MCF 10A (cell line): ENCODE data around the gene TMEM63A. TPM values are rescaled to one million over a fixed set of nuclear protein-coding genes. Genes with fewer than 3 reads are reported as not detected.

Experiments
- BruUV-seq: library from RNA; stranded (reverse); fragments of 400-500 nt; replicated peaks from 2 replicates; lab custom pipeline; 2021; lab: Mats Ljungman, UMichigan
- CTCF ChIA-PET: fragments of 300-600 bp; sonication (Branson Sonifier 250); formaldehyde crosslinking; extraction: SDS; loops from one replicate; lab custom pipeline; 2021; ENCODE audit warnings: antibody characterized with exemption, inconsistent platforms; lab: Yijun Ruan, JAX
- POLR2A ChIA-PET: fragments of 300-600, 350-650 bp; sonication (Branson Sonifier 250); formaldehyde crosslinking; extraction: SDS; loops from one replicate; lab custom pipeline; 2020; ENCODE audit warnings: antibody characterized with exemption, inconsistent platforms; lab: Yijun Ruan, JAX
- DNase-seq: peaks from one replicate; pipeline ENCODE4 v3.0.0-alpha.2; 2018; ENCODE audit not compliant: unreplicated experiment
- H3K27ac Mint-ChIP-seq: one replicate; pipeline ENCODE4 v1.8.0; 2022; ENCODE audit warnings: mild to moderate bottlenecking, low read depth, mixed read lengths; ENCODE audit not compliant: unreplicated experiment
- H3K27me3 Mint-ChIP-seq: one replicate; pipeline ENCODE4 v1.8.0; 2022; ENCODE audit warnings: mixed read lengths; ENCODE audit not compliant: insufficient read depth, unreplicated experiment
- H3K36me3 Mint-ChIP-seq: one replicate; pipeline ENCODE4 v1.8.0; 2022; ENCODE audit warnings: mild to moderate bottlenecking, moderate library complexity, mixed read lengths; ENCODE audit not compliant: insufficient read depth, unreplicated experiment
- H3K4me1 Mint-ChIP-seq: one replicate; pipeline ENCODE4 v1.8.0; 2022; ENCODE audit warnings: mixed read lengths; ENCODE audit not compliant: insufficient read depth, unreplicated experiment
- H3K4me3 Mint-ChIP-seq: one replicate; pipeline ENCODE4 v1.8.0; 2022; ENCODE audit warnings: mild to moderate bottlenecking, moderate library complexity, mixed read lengths; ENCODE audit not compliant: unreplicated experiment
- H3K9me3 Mint-ChIP-seq: one replicate; pipeline ENCODE4 v1.8.0; 2022; ENCODE audit warnings: mixed read lengths; ENCODE audit not compliant: unreplicated experiment
- intact Hi-C: fragments of 100-400 bp; cut with micrococcal nuclease; formaldehyde crosslinking; loops from 2 replicates; pipeline ENCODE4 v1.14.1; 2022
- total RNA-seq: library from RNA; stranded (reverse); gene quantifications from 2 replicates; pipeline ENCODE4 v1.2.3, GENCODE V29; 2022
- TF ChIP-seq, protein P1 (sequence below): fragments of 200-600 bp; IDR thresholded peaks from one replicate; pipeline ENCODE4 v1.8.0; 2022; ENCODE audit warnings: antibody characterized with exemption, mild to moderate bottlenecking; ENCODE audit not compliant: unreplicated experiment

The TMEM63A gene
- total RNA-seq, 1 experiment from 2014 or later = 52.1 TPM

DNA sequence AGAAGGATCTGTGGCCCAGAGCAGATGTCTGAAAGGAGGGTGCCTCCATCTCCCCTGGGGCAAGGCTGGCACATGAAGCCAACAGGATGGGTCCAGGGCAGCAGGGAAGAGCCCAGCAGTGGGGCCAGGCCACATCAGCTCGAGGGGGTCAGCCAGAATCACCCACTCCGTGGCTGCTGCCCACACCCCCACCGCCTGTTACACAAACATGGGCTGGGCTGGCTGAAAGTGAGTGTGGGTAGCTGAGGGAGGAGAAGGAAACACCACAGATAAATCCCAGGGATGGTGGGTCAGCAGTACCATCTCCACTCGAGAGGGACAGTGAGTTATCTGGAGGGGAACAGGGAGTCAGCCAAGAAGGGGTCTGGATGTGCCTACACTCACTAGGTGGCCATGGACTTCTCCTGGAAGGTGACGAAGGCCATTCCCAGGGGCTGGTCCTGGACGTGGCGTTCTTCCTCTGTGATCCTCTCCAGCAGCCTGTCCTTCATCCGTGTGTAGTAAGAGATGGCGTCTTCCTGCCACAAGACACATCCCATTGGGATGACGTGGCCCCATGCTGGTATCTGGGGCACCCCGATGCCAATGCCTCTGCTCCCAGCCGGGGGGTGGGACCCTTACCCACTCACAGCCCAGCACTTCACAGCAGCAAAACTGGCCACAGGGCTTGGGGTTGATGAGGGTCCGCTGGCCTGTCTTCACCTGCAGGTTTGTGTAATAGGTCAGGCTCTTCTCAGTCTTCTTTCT lies 20.2 kb downstream of the TMEM63A start:
- TF ChIP-seq, protein P1, sequence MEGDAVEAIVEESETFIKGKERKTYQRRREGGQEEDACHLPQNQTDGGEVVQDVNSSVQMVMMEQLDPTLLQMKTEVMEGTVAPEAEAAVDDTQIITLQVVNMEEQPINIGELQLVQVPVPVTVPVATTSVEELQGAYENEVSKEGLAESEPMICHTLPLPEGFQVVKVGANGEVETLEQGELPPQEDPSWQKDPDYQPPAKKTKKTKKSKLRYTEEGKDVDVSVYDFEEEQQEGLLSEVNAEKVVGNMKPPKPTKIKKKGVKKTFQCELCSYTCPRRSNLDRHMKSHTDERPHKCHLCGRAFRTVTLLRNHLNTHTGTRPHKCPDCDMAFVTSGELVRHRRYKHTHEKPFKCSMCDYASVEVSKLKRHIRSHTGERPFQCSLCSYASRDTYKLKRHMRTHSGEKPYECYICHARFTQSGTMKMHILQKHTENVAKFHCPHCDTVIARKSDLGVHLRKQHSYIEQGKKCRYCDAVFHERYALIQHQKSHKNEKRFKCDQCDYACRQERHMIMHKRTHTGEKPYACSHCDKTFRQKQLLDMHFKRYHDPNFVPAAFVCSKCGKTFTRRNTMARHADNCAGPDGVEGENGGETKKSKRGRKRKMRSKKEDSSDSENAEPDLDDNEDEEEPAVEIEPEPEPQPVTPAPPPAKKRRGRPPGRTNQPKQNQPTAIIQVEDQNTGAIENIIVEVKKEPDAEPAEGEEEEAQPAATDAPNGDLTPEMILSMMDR = no peak
- DNase-seq = no peak
- H3K4me1 Mint-ChIP-seq = no peaks in the 10 kb centered on the region
- ChIA-PET CTCF (interaction anchor here (0.7 to 1.7 kb wide), 6 partner anchors 16 to 387 kb away, joined by 3 to 6 read pairs (median 4); no protein-coding TSS in a partner anchor), POLR2A (interaction anchor here (0.6 to 0.7 kb wide), 3 partner anchors 14 to 512 kb away, joined by 3 to 5 read pairs (median 3); no protein-coding TSS in a partner anchor)
- H3K4me3 Mint-ChIP-seq = no peak overlapping the region
- BruUV-seq = no TSS peak
- H3K9me3 Mint-ChIP-seq = no peaks in the 10 kb centered on the region
- H3K27ac Mint-ChIP-seq = no peak overlapping the region
- intact Hi-C loops = no loop called here
- H3K27me3 Mint-ChIP-seq = no peaks in the 10 kb centered on the region
- H3K36me3 Mint-ChIP-seq = peaks cover 41% of the 10 kb centered on the region

DNA sequence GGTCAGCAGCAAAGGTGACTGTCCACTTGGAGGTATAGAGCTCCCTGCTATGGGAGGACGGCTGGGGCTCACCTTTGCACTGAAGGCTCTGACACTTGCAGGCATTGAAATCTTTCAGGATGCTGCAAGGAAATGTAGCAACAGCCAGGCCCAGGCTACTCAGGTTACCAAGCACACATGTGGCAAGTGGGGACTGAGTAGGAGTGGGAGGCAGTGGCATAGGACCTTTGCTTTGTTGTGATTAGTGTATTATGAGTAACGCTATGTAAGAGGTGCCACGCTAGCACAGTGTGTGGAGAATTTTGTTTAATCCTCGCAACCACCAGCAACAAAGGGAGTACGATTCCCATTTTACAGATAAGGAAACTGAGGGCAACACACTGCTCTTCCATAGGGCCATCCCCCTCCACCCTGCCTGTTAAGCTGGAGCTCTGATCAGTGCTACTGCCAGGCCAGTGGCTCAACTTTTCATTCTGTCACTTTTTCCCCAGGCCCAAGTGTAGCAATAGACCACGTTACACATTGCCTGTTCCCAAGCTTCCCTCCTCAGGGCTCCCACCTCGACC lies 21.2 kb downstream of the TMEM63A start:
- DNase-seq = no peak
- H3K27me3 Mint-ChIP-seq = no peaks in the 10 kb centered on the region
- no peak overlapping the region for H3K4me3 Mint-ChIP-seq
- POLR2A ChIA-PET = interaction anchor here (0.7 to 2.0 kb wide), 2 partner anchors 61 to 201 kb away, joined by 5 to 6 read pairs; no protein-coding TSS in a partner anchor
- no peaks in the 10 kb centered on the region for H3K4me1 Mint-ChIP-seq
- TF ChIP-seq, protein P1 = no peak
- intact Hi-C loops = no loop called here
- no peaks in the 10 kb centered on the region for H3K9me3 Mint-ChIP-seq
- H3K27ac Mint-ChIP-seq = no peak overlapping the region
- H3K36me3 Mint-ChIP-seq = peaks cover 42% of the 10 kb centered on the region
- CTCF ChIA-PET = interaction anchor here (0.6 to 2.2 kb wide), 9 partner anchors 15 to 452 kb away, joined by 3 to 9 read pairs (median 4); no protein-coding TSS in a partner anchor
- BruUV-seq = no TSS peak

GRCh38 chr1:225860107-225860506 lies 22.1 kb downstream of the TMEM63A start:
- TF ChIP-seq, protein P1 = no peak
- H3K27ac Mint-ChIP-seq = no peak overlapping the region
- H3K36me3 Mint-ChIP-seq = peaks cover 50% of the 10 kb centered on the region
- no peak for DNase-seq
- H3K9me3 Mint-ChIP-seq = no peaks in the 10 kb centered on the region
- H3K4me3 Mint-ChIP-seq = no peak overlapping the region
- H3K4me1 Mint-ChIP-seq = no peaks in the 10 kb centered on the region
- intact Hi-C loops = no loop called here
- ChIA-PET CTCF (interaction anchor here (0.5 to 2.2 kb wide), 10 partner anchors 9 to 386 kb away, joined by 3 to 9 read pairs (median 4); no protein-coding TSS in a partner anchor), POLR2A (interaction anchor here (0.7 to 2.0 kb wide), 3 partner anchors 62 to 140 kb away, joined by 3 to 6 read pairs (median 3); no protein-coding TSS in a partner anchor)
- H3K27me3 Mint-ChIP-seq = no peaks in the 10 kb centered on the region
- BruUV-seq = no TSS peak

GRCh38 chr1:225859151-225859550 lies 23.0 kb downstream of the TMEM63A start:
- ChIA-PET CTCF (interaction anchor here (0.6 to 3.1 kb wide), 7 partner anchors 13 to 385 kb away, joined by 3 to 13 read pairs (median 4); no protein-coding TSS in a partner anchor), POLR2A (interaction anchor here (0.6 to 2.0 kb wide), 5 partner anchors 15 to 530 kb away, joined by 4 to 7 read pairs (median 6); partner anchors contain the start of gene PYCR2)
- no peaks in the 10 kb centered on the region for H3K4me1 Mint-ChIP-seq
- no peak overlapping the region for H3K4me3 Mint-ChIP-seq
- H3K27me3 Mint-ChIP-seq = no peaks in the 10 kb centered on the region
- TF ChIP-seq, protein P1 = no peak
- H3K36me3 Mint-ChIP-seq = peaks cover 48% of the 10 kb centered on the region
- intact Hi-C loops = no loop called here
- DNase-seq = no peak
- BruUV-seq = no TSS peak
- no peaks in the 10 kb centered on the region for H3K9me3 Mint-ChIP-seq
- no peak overlapping the region for H3K27ac Mint-ChIP-seq
